ENCODE data around the gene THAP8.

GRCh38 chr19:35986111-35986510, 68.0 kb downstream of the THAP8 start:
- TF ChIP-seq CTCF (IDR thresholded peaks at IDR 0.05; ENCODE audit: insufficient read depth, low read length) (no peak), REST (IDR thresholded peaks at IDR 0.05; ENCODE audit: insufficient replicate concordance, low read depth) (no peak), POLR2AphosphoS5 (IDR thresholded peaks at IDR 0.05; ENCODE audit: low read depth) (no peak)

Measured in HL-60 (cell line).